GM12891 (cell line): ENCODE measurements around the gene GPAT2. TPM values are rescaled to one million over a fixed set of nuclear protein-coding genes. Genes with fewer than 3 reads are reported as not detected.
"Not testable (repeated sequence)": the region's sequence is repeated elsewhere in the genome, so short reads cannot be mapped to it uniquely, and the experiment has no call there.

Source experiments
- DNase-seq: peaks from one replicate; pipeline ENCODE4 v3.0.0; 2011; ENCODE audit warnings: low spot score; ENCODE audit not compliant: insufficient read length
- FAIRE-seq: peaks from 2 replicates; lab custom pipeline; 2011; peaks lifted over from hg19 to GRCh38; lab: Jason Lieb, UNC
- PAX5 ChIP-seq: IDR thresholded peaks from 2 replicates; pipeline ENCODE4 v1.6.1; 2011; ENCODE audit warnings: low read length, moderate library complexity, mild to moderate bottlenecking; ENCODE audit not compliant: insufficient read depth, severe bottlenecking
- POLR2A ChIP-seq: IDR thresholded peaks from 2 replicates; pipeline ENCODE4 v1.6.1; 2011; ENCODE audit warnings: low read depth, low read length, control low read depth
- POLR2AphosphoS5 ChIP-seq: IDR thresholded peaks from 2 replicates; pipeline ENCODE4 v1.6.1; 2011; ENCODE audit warnings: low read depth, low read length, control low read depth
- POU2F2 ChIP-seq: IDR thresholded peaks from 2 replicates; pipeline ENCODE4 v1.6.1; 2011; ENCODE audit warnings: low read depth, mild to moderate bottlenecking, control low read depth, low read length, moderate library complexity
- SPI1 ChIP-seq: IDR thresholded peaks from 2 replicates; pipeline ENCODE4 v1.6.1; 2011; ENCODE audit warnings: low read depth, low read length, control low read depth
- TAF1 ChIP-seq: IDR thresholded peaks from 2 replicates; pipeline ENCODE4 v1.6.1; 2011; ENCODE audit warnings: low read depth, low read length, control low read depth
- polyA plus RNA-seq: library from polyadenylated mRNA; unstranded; fragments of >200 nt; gene quantifications from one replicate; pipeline ENCODE4 v1.2.1, GENCODE V29; 2012; ENCODE audit warnings: low read depth, missing spikeins, inconsistent platforms; ENCODE audit not compliant: missing spikeins

GPAT2 gene
- 23.2 TPM for polyA plus RNA-seq

GRCh38 chr2:96034792-96035191, at the start of gene GPAT2:
Gene GPAT2 (minus strand): TSS chr2:96034916. CDS start chr2:96032359, 2,557 bp downstream.
- peak; percentile 58 for FAIRE-seq
- DNase-seq = not testable (repeated sequence)

DNA sequence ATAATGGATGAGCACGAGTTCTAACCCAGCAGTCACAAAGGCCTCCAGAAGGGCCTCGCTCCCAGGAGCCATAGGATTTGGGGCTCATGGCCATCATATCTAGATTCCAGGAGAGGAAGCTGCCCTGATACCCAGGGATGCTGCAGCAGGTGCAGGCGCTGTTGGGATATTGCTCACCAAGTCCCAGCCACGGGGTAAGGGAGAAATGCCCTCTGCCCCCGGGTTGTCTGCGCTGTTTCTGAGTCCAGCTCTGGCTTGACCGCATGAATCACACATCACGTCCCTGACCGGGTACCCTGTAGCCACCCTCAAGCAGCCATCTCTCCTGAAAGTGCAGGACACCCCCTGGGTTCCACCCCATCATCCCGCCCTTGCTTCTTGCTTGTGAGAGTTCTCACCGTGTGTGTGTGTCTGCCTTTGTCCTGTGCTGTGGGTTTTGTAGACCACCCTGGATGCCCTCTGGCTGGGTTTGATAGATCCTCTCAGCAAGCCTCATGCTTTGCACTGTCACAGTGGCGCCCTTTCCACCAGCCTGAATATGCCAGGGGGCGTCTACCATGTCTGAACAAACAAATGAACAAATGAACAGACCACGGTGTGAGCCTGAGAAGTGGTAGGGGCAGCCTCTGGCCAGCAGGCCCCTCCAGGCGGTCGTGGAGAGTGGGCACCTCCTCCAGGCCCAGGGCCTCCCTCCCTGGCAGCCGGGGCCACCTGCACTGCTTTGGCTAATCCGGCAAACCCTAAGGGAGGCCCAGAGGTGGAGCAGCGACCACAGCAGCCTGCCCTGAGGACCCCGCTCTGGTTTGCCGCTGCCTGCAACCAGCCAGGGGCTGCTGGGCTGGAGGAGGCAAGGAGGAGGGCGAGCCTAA, 49.5 kb upstream of the GPAT2 start:
- no peak for DNase-seq
- TF ChIP-seq POU2F2 (no peak), PAX5 (no peak), POLR2AphosphoS5 (no peak)
- no peak for FAIRE-seq

GRCh38 chr2:96083064-96083939, 48.6 kb upstream of the GPAT2 start:
- FAIRE-seq (no peak), DNase-seq (no peak)
- no peak for TF ChIP-seq TAF1
- no peak for TF ChIP-seq POU2F2
- TF ChIP-seq POLR2AphosphoS5 = no peak
- no peak for TF ChIP-seq POLR2A
- no peak for TF ChIP-seq PAX5
- no peak for TF ChIP-seq SPI1

DNA sequence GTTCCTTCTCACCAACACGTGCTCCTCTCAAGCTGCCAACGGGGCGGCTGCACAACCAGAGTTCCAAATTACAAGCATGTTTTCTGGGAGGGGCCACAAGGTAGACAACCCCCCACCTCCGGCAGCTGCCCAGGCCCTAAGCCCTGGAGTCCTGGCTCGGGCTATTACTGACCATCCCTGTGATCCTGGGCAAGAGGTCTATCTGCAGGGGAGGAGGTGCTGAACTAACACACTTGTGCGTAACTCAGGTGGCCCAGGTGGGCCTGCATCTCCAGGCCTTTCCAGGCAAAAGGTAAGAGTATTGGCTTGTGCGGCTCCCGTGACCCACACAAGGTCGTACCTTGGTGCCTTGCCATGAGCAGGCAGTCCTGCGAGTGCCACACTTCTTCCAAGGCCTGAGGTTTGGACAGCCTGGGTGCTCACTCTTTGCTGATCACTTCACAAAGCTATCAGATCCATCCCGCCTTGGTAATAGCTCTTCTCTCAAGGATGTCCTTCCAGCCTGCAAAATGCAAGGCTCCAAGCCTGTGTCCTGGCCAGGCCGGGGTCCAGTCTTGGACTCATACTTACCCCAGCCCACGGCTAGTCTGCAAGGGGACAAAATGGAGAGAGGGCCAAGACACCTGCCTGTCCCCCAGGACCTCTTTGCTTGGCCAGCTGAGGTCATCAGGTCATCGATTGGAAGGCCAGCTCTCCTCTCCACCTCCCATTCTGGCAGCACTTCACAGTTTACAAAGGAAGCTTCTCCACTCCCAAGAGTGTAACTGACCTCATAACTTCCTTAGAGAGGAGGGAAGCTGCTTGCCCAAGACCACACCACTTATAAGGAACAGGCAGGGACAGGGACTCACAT, 47.7 kb upstream of the GPAT2 start:
- TF ChIP-seq POU2F2 (no peak), SPI1 (no peak), TAF1 (no peak), POLR2AphosphoS5 (no peak), PAX5 (no peak), POLR2A (no peak)
- DNase-seq = no peak
- no peak for FAIRE-seq

DNA sequence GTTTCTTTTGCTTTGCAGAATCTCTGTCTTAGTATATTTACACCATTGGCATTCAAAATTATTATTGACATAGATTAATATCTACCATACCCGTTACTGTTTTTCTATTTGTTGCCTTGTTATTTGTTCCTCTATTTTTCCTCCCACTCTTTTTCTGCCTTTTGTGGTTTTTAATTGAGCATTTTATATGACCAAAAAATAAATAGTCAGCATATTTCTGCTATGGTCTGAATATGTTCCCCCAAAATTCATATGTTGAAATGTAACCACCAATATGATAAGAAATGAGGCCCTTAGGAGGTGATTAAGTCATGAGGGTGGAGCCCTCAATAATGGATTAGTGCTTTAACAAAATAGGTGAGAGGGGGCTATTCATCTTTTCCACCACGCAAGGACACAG, 46.3 kb upstream of the GPAT2 start:
- FAIRE-seq = no peak
- no peak for DNase-seq
- TF ChIP-seq POLR2A = no peak
- no peak for TF ChIP-seq SPI1
- no peak for TF ChIP-seq PAX5
- no peak for TF ChIP-seq POLR2AphosphoS5
- TF ChIP-seq TAF1 = no peak
- TF ChIP-seq POU2F2 = no peak

DNA sequence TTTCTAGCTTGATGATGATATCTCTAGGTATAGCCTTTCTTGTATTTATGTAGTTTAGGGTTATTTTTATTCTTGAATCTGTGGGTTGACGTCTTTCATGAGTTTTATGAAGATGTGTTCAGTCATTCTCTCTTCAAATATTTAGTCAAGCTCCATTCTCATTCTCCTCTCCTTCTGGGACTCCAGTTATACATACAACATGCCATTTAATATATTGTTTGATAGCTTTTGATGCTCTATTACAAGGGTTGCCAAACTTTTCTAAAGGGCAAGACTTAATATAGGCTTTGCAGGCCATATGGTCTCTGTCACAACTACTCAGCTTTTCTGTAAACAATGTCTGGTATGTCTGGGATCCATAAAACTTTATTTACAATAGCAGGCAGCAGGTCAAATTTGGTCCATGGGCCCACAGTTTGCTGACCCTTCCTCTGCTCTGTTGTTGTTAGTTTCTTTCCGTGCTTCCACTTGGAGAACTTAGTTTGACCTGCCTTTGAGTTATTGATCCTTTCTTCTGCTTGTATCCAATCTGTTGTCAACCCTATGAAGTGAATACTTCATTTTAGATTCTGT, 40.6 kb upstream of the GPAT2 start:
- no peak for TF ChIP-seq PAX5
- DNase-seq (no peak), FAIRE-seq (no peak)

- DNase-seq = no peak
- TF ChIP-seq POU2F2 (no peak), POLR2AphosphoS5 (no peak), POLR2A (no peak), PAX5 (no peak), TAF1 (no peak), SPI1 (no peak)
- FAIRE-seq = no peak
Observed at GRCh38 chr2:96074156-96074555, 39.4 kb upstream of the GPAT2 start.

- TF ChIP-seq POLR2AphosphoS5 (no peak), TAF1 (no peak), POLR2A (no peak), SPI1 (no peak), PAX5 (no peak), POU2F2 (no peak)
- no peak for FAIRE-seq
- no peak for DNase-seq
Observed at GRCh38 chr2:96073170-96073775, 38.6 kb upstream of the GPAT2 start.

DNA sequence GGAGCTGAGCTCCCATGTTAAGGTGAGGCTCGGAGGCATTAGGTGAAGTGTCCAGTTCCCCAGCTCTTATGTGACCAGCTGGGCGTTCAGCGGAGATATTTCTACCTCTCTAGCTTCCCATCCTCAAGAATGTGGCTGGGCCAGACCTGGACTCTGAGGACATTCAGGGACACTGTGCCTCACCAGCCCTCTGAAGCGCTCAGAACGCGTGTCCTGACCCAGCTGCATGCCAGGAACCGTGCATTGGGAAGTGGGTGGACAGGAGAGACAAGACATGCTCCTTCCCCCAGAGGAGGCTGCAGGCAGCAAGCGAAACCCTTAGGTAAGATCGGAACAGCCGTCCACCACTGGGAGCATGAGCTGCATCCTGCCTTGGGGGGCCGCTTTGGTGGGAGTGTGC, 38.0 kb upstream of the GPAT2 start:
- no peak for DNase-seq
- no peak for FAIRE-seq
- TF ChIP-seq POU2F2 (no peak), POLR2A (no peak), POLR2AphosphoS5 (no peak), TAF1 (no peak), SPI1 (no peak), PAX5 (no peak)

DNA sequence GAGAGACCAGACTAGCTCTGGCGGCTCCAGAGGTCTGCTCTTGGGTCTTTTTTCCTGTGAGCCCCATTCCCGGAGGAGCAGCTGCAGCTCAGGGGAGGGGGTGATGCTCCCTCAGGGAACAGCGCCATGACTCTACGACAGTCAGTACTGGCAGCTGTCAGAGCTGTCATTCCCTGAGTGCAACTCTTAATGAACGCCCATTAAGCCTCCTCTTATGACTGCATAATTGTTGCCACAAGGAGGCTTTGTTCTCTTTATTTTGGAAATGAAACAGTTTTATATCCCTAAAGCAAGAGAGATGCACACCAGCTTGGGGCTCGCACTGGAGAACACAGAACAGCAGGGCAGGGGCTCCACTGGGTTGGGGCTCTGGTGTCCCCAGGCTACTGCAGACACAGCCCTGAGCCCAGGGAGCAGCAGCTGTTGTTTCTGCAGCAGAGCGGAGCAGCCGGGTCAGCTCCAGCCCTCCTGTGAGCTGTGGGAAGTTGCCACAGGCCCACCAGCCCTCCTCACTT, 37.3 kb upstream of the GPAT2 start:
- DNase-seq, FAIRE-seq: not testable (repeated sequence)

DNA sequence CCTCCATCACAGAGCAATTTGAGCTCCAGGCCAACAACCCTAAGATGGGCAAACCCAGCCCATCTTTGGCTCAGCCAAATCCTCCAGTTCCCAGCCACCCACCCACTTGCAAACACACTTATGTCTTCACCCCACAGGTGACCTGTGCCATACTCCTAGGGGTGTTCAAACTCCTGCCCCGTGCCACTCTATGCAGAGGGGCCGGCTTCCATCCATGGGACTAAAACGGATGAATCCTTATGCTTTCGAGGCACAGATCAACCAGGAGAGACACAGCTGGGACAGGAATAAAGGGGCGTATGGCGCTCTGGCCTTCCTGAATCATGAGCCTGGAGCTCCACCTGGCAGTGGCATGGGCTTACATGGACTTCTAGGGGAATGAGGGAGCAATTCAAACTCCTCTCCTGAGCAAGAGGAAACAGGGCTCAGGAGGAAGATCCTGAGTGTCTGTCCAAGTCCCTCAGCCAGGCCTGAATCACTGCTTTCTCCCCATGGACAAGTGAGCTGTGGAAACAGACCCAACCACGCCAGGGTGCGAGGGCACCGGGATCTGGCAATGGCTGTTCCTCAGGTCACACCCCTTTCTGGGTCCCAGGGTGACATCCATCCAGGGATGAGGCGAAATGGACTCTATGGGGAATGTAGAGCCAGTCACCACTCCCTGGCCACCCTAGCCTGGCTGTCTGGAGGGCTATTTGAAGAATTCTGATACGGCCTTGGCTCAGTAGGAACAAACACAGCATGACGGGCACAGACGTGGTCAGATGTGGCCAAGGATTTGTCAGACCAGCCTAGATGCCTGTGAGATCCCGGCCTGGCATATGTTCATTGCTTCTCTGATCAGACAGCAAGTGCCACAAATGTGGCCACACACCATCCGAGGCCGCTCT, 36.6 kb upstream of the GPAT2 start:
- FAIRE-seq, DNase-seq: not testable (repeated sequence)

- not testable (repeated sequence) for DNase-seq, FAIRE-seq
Observed at GRCh38 chr2:96070351-96070750, 35.6 kb upstream of the GPAT2 start.

GRCh38 chr2:96069878-96070277, 35.2 kb upstream of the GPAT2 start:
- not testable (repeated sequence) for DNase-seq, FAIRE-seq
